Suprapubic skin (tissue), 4 donors: ENCODE data around the gene PRDM1.

ENCODE experiments used
- CTCF ChIP-seq, 2 donors: fragments of 200-600 bp in 1 of 2; fragments of 450-650 bp in 1 of 2; sonication (generic) in 1 of 2; IDR thresholded peaks; one replicate each; pipeline ENCODE4 v1.5.1; 2016 to 2019; ENCODE audit warnings: antibody characterized with exemption in 2 of 2, mild to moderate bottlenecking in 1 of 2, moderate library complexity in 1 of 2
- EP300 ChIP-seq: sonication (generic); formaldehyde crosslinking; IDR thresholded peaks from one replicate; pipeline ENCODE4 v1.6.1; 2017; ENCODE audit warnings: antibody characterized with exemption
- POLR2A ChIP-seq, 2 donors: fragments of 450-650 bp; IDR thresholded peaks; one replicate each; pipeline ENCODE4 v1.6.1; 2017; ENCODE audit warnings: antibody characterized with exemption in 2 of 2, mild to moderate bottlenecking in 2 of 2, moderate library complexity in 2 of 2
- POLR2AphosphoS5 ChIP-seq, 3 donors: sonication (generic); formaldehyde crosslinking; IDR thresholded peaks; one replicate each; pipeline ENCODE4 v1.6.1; 2017; ENCODE audit warnings: antibody characterized with exemption in 3 of 3

GRCh38 chr6:106087548-106088325 is 1.6 kb downstream of the PRDM1 start:
- TF ChIP-seq CTCF (IDR thresholded peaks at IDR 0.05): no peak
- TF ChIP-seq POLR2A (IDR thresholded peaks at IDR 0.05): no peak
- no peak for TF ChIP-seq POLR2AphosphoS5 (IDR thresholded peaks at IDR 0.05)
- no peak for TF ChIP-seq EP300
